Lung microvascular endothelial cell (primary cell): ENCODE measurements around the gene GTF2H4. TPM values are rescaled to one million over a fixed set of nuclear protein-coding genes. Genes with fewer than 3 reads are reported as not detected.
"Not testable (repeated sequence)": the region's sequence is repeated elsewhere in the genome, so short reads cannot be mapped to it uniquely, and the experiment has no call there.

ENCODE experiments used
- DNase-seq, 2 donors: peaks; one replicate each; pipeline versions ENCODE4 v3.0.0 to v3.0.0-alpha.2; 2010; ENCODE audit warnings: low read depth in 2 of 2
- total RNA-seq: library from RNA; depleted of rRNA; stranded (reverse); fragments of >200 nt; gene quantifications from 2 replicates; pipeline ENCODE4 v1.2.1, GENCODE V29; 2014

Gene GTF2H4
- 8.3 and 12.9 TPM in 2 replicates for total RNA-seq

DNA sequence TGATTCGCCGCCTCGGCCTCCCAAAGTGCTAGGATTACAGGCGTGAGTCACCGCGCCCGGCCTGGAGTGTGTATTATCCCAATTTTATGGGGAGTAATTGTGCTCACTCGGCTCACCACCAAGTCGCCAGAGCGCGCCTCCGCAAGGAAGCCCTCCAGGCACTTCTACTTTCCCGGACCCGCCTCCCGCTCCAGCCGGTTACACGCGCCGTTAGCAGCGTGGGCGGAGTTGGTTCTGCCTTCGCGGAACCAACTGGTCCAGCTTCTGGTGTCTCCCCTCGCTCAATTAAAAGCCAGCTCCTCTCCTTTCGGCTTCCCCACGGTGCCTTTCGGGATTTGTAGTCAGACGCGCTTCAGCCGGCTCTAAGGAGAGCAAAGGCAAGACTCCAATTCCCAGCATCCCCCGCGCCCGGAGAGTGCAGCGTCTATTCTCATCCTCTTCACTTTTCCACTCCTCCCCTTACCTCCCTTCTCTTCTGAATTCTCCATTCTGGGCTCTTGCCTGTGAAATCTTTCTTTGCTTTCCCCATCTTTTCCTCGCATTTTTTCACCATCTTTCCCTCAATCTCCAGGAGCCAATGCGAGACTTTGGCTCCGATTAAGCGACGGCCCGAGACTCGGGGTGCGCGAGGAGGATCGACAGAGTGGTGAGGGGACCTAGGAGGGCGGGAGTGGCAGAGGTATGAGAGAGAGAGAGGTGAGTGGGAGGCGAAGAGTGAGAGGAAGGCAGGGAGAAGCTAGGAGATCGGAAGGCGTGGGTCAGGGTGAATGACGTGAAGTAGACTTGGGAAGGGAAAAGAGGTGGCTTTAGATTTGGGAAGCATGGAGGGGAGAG lies at the start of gene GTF2H4:
TSS of gene GTF2H4 (plus strand) at position 450 of the 834 bp plus-strand sequence.
- DNase-seq = peak; percentile 98 to 99

DNA sequence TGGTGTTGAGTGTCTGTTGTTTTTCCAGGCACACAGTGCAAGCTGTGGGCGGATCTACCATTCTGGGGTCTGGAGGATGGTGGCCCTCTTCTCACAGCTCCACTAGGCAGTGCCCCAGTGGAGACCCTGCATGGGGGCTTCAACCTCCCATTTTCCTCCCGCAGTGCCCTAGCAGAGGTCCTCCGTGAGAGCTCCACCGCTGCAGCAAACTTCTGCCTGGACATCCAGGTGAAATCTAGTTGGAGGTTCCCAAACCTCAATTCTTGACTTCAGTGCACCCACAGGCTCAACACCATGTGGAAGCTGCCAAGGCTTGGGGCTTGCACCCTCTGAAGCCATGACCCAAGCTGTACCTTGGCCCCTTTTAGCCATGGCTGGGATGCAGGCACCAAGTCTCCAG lies 48.3 kb upstream of the GTF2H4 start:
- not testable (repeated sequence) for DNase-seq

DNA sequence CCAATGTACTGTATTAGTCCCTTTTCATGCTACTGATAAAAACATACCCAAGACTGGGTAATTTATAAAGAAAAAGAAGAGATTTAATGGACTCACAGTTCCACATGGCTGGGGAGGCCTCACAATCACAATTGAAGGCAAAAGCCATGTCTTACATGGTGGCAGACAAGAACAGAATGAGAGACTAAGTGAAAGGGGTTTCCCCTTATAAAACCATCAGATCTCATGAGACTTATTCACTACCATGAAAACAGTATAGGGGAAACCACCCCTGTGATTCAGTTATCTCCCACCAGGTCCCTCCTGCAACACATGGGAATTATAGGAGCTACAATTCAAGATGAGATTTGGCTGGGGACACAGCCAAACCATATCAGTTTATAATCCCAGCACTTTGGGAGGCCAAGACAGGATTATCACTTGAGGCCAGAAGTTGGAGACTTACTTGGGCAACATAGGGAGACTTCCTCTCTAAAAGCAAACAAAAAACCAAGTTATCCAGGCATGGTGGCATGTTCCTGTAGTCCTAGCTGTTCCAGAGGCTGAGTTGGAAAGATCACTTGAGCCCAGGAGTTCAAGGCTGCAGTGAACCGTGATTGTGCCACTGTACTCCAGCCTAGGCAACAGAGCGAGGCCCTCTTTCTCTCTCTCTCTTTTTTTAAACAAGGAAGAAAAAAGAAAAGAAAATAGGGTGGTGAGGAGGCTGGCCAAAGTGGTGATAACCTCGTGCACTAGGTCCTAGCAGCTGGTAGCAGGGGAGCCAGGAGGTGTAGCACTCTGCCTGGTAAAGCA lies 46.6 kb upstream of the GTF2H4 start:
- DNase-seq = no peak

DNA sequence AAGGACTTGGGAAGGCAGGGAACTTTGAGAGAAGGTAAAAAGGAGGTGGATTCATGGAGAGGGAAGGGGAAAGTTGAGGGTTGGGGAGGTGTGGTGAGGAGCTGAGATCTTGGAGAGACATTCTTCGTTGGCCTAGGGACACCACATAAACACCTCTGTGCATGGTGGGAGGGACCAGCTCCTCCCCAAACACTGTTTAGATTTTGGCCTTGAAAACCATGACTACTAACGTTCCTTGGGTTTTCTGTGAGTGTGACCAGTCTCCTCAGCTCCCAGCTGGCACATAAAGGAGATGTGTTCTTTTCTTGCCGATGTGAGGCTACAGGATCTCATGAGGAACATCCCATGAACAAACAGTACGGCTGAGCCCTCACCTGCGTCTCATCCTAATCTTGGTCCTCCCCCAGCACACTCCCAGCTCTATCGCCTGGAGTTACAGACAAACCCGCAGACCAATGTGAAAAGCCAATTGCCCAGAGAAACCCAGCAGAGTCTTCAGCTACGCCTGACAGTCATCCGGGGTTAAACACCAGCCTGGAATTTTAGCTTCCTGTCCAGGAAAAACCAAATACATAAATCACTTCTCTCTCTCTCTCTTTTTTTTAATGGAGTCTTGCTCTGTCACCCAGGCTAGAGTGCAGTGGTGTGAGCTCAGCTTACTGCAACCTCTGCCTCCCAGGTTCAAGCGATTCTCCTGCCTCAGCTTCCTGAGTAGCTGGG lies 45.7 kb upstream of the GTF2H4 start:
- peak; percentile 64 to 92 for DNase-seq

DNA sequence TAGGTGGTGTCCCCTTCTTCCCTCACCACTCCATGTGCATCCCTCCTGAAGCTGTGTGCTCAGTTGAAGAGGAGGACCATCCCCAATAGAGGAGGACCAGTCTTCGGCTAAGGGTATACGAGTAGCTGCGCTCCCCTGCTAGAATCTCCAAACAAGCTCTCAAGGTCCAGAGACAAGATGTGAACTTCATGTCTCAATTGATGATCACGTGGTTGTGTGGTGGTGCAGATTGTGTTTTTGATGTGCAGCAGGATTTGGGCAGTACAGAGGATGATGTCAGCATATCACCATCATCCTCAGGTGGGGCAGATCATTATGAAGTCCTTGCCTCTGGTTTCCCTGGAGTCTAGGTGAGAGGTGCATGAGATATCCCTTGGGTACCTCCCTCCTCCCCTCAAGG lies 43.7 kb upstream of the GTF2H4 start:
- DNase-seq = no peak

DNA sequence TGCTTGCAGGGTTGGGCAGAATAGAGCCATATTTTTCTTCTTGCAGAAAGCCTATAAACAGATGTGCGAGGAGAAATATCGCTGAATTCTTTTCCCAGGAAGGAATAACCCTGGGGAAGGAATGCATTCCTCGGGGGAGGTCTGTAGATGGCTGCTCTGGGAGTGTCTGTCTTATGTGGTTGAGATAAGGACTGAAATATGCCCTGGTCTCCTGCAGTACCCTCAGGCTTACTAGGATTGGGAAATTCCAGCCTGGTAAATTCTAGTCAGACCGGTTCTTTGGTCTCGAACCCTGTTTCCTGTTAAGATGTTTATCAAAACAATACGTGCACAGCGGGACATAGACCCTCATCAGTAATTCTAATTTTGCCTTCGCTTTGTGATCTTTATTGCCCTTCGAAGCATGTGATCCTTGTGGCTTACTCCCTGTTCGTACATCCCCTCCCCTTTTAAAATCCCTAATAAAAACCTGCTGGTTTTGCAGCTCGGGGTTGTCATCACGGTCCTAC lies 38.7 kb upstream of the GTF2H4 start:
- not testable (repeated sequence) for DNase-seq

DNA sequence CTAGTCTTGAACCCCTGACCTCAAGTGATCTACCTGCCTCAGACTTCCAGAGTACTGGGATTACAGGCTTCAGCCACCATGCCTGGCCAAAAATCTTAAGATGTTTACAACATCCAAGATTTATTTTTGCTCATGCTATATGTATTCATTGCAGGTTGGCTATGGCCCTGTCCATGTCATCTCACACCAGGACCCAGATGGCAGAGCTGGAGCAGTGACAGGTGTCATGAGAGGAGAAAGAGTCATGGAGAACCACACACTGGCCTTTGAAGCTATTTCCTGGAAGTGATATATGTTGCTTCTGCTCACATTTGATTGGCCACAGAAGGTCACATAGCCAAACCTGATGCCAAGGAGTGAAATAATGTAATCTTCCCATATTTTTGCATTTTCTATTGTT lies 37.5 kb upstream of the GTF2H4 start:
- DNase-seq = no peak

DNA sequence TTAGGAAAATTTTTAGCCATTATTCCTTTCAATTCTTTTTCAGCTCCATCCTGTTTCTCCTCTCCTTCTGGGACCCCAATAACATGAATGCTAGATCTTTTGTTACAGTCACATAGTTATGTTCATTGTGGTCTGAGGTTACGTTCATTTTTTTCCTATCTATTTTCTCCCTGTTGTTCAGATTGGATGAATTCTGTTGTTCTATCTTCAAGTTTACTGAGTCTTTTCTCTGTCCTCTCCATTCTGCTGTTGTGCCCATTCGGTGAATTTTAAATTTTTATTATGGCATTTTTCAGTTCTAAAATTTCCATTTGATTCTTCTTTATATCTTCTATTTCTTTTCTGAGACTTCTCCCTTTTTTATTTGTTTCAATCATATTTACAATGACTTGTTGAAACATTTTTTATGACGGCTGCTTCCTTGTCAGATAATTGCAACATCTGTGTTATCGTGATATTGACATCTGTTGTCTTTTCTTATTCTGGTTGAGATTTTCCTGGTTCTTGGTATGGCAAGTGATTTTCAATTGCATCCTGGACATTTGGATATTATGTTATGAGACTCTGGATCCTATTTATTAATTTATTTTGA lies 36.3 kb upstream of the GTF2H4 start:
- DNase-seq = no peak

DNA sequence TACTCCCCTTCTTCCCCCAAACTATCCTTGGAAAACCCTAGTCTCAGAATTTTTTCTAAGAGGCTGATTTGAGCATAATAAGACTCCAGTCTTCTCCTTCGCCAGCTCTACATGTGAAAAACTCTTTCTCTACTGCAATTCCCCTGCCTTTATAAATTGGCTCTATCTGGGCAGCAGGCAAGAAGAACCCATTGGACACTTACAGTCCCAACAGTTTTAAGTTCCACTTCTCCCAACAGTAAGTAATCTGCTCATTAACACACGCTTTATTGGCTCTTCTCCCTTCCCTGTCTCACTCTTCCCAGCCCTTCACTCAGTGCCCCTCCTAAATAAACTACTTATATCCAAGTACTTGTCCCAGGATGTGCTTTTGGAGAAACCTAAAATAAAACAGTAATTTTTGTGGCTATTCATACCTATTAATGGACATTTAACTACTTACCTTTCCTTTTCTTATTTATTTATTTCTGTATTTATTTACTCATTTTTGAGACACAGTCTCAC lies 34.8 kb upstream of the GTF2H4 start:
- DNase-seq = no peak

DNA sequence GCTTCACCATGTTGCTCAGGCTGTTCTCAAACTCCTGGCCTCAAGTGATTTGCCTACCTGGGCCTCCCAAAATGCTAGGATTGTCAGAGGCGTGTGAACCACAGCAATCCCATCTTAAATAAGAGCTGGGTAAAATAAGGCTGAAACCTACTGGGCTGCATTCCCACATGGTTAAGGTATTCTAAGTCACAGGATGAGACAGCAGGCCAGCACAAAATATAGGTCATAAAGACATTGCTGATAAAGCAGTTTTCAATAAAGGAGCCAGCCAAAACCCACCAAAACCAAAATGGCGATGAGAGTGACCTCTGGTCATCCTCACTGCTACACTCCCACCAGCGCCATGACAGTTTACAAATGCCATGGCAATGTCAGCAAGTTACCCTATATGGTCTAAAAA lies 34.2 kb upstream of the GTF2H4 start:
- not testable (repeated sequence) for DNase-seq

DNA sequence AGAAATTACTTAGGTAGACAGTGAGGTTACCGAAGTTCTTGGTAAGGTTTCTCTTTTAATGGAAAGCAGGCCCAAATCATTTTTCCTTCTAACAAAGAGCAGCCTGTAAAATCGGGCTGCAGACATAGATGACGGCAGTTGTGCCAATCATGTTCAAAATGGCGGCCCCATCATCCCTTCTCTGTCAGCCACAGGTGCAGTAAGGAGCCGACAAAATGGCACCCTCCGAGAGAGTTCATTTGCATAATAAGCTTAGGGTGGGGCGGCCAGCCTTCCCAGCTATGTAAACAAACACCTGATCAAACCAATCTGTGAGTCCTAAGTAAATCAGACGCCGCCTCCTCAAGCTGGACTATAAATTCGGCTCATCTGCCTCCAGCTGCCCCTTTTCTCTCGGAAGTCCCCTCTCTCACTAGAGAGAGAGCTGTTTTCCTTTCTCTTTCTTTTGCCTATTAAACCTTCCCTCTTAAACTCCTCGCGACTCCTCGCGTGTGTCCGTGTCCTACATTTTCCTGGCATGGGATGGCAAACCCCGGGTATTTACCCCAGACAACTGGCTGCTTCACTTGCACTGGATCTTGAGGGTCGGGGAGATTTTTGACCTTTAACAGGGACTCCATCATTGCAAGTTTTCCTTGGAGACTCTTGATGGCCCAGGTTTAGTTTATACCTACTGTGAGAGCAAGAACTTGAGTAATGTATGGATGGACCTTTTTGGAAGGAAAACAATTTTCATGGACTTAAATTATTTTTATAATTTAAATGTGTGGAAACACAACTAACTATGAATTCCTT lies 32.6 kb upstream of the GTF2H4 start:
- no peak for DNase-seq

DNA sequence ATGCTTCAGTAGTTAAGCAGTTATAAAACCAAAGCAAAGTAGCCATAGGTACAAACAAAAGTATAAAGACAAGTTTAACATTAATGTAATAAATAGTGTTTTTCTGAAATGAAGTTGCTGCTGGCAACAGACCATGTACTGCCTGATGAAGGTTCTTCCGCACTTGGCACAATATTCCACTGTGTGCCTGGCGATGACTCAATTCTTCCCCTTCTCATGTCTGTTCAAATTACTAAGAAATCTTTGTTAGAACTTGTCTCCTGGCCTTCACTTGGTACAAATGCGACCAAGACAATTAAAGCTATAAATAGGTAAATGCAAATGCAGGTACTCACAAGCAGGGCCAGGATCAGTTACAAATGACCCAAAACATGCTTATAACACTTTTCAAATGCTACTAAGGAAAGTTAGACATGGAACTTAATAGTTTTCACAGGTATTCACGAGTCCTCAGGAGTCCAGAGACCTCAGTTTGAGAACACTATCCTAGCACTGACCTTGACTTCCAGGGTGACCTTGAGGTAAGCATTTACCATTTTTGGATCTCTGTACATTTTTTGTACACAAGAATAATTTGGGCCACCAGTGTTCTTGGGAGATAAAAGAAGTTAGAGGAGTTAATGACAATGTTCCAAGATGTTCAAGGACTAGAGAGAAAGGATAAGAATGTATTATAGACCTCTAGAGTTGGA lies 31.8 kb upstream of the GTF2H4 start:
- DNase-seq = peak; percentile 93 to 96

DNA sequence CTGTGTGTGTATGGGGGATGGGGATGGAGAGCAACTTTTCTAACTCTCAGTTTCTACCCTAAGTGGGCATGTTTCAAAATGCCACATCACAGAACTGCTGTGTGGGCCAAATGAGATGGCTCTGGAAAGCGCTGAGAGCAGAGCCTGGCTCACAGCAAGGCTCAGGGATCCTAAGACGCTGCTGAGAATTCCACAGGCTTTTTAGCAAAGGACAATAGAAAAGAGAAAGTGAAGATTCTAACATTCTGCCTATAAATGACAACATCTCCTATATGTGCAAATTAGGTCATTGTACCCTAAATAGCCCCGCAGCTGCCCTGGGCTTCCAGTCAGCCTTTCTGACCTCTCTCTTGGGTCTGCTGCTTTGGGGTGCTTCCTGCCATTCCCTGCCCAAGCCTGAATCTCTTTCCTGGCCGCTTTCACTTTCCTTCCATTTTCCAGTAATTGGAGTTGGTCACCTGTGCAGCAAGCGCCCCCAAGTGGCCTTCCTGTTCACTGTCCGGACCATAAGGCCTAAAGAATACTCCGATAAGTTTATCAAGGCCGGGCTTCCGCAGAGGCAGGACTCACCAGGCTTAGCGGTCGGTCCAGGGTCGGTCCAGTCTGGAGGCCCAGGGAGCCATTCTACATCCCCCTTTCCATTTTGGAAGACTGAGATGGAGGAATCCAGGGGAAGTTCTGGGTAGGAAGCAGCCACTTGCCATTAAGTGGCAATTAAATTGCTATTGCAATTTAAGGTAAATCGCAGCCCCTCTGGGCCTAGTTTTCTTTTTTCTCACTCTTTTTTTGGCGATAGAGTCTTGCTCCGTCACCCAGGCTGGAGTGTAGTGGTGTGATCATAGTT lies 30.4 kb upstream of the GTF2H4 start:
- DNase-seq = peak; percentile 91 to 94

DNA sequence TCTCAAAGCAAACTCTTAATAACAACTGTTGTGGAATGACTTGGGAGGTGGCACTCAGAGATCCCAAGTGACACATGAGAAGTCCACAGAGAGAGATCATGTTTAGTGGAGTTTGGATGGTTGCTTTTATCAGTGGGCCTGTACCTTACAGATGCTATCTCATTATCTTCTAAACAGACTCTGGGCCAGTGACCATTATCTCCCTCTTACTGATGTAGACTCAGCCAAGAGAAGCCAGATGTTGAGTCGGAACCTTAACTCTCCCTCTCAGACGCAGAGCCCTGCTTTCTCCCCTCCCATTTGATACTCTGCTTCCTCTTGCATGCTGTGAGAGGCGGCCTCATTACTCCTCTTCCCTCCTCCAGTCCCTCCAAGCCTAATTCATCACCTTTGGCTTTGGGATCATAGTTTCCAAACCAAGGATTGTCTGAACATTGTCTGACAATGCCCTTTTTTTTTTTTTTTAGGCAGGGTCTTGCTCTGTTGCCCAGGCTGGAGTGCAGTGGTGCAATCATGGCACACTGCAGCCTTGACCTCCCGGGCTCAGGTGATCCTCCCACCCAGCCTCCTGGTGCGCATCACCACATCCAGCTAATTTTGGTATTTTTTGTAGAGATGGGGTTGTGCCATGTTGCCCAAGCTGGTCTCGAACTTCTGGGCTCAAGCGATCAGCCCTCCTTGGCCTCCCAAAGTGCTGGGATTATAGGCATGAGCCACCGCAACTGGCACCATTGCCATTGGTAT lies 28.2 kb upstream of the GTF2H4 start:
- no peak for DNase-seq

DNA sequence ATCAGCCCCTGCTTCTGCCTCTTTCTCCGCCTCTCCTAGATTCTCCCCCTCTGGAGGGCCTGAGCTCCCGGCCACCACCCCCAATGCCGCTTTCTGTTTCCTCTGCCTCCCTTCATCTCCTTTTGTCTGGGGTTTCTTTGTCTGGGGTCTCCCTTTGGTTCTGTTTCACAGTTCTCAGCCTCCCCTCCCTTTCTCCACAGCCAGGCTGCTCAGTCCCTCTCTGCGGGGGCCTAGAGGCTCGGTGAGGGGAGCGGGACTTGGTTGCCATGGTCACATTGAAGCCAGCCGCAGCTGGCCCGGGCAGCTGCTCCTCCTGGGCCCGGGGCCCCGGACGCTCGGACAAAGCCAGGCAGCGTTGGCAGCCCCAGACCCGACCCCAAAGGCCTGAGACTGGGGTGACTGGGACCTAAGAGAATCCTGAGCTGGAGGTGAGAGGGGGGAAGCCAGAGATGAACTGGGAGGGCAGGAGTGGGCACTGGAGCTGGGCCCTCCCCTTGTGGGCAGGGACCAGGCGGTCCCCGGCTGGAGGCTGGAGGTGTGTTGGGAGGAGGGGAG lies 27.2 kb upstream of the GTF2H4 start:
- no peak for DNase-seq

DNA sequence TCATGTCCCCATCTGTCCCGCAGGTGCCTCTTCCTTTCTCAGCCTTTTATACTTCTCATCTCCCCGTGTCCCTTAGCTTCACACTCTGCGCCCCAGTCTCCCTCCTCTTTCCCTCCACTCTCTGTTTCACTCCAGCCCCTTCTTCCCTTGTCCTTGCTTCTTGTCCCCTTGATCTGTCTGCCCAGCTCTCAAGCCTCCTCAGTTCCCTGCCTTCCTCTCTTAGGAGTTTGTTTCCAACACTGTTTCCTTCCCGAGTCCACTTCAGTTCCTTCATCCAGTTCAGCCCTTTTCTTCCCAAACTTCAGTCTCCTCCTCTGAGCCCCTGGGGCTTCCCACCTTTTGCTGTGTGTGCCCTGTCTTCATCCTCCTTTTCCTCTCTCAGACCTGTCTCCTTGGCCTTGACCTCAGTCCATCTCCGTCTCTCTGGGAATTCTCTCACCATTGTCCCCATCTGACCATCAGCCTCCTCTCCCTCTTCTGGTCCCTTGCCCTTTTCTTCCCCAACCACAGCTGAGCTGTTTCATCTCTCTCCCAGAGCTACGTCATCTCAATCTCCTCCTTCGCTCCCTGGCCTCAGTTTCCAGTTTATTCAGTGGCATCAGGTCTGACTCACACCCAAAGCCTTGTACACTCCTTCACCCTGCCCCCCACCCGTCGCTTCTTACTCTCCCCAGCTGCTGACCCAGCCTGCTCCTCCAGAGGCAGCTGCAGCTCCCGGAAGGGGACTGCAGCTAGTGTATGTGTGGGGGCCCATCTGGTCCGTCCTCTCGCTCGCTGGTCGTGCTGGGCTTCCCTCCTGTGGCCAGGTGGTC lies 26.4 kb upstream of the GTF2H4 start:
- no peak for DNase-seq

DNA sequence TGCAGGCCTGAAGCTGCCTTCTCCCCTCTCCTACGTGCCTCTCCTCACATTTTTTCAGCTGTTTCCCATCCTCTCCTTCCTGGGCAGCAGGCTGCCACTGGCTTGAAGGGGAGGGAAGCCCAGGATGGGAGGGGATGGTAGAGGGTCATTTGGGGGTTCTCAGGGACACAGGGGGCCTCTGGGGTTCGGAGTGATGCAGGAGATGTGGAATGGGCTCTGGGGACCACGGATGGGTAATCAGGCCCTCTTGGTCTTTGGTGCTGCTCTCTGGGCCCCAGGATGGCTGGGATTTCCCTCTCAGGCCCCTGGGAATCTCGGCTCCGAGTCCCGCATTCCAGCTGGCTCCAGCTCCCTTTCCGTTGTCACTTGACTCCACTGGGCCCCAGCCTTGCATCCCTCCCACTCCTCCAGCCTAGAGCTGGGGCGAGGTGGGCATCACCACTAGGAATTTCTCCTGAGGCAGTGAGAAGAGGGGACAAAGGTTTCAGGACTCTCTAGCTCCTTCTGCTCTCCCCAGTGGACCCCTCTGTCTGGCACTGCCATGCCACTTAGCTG lies 25.7 kb upstream of the GTF2H4 start:
- no peak for DNase-seq
